ENCODE results near the gene MSX2. TPM values are rescaled to one million over a fixed set of nuclear protein-coding genes. Genes with fewer than 3 reads are reported as not detected.
A peak's percentile ranks its signal among the peaks of the same experiment; 100 is the strongest.

MSX2 gene
- total and polyA plus RNA-seq, 2 of the 8 experiments (the other 6 are each of a cell fraction or from before 2014, with no cell fraction given), result 0.24 to 0.47 TPM

DNA sequence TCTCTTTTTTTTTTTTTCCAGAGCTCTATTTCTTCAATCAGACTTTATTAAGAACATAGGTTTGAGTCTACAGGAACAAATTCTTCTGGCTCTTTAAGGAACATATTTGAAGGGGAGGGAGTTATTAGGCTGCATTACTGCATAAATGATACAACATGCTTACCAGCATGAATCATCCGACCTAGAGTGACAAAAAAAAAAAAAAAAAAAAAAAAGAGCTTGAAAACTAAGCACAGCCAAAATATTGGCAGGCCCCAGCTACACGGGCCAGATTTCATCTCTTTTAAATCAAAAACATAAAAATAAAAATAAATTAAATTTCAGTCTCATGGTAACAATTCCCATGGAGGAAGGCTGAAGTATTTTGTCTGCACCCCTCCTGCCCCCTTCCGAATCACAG, 26.3 kb downstream of the MSX2 start:
- Histone ChIP-seq H3K56ac (replicated peaks; ENCODE audit: insufficient read length, low read depth, low read length) (no peak overlapping the region), H3K23ac (ENCODE audit: insufficient read length) (no peak overlapping the region), H3K36me3 (ENCODE audit: control insufficient read depth in 2 of 4, insufficient read depth in 4 of 4, low read length in 3 of 4) (no peaks in the 10 kb centered on the region), H3K9ac (replicated peaks in 1 of 4; ENCODE audit: extremely low read depth in 1 of 4, low read depth in 3 of 4, low read length in 3 of 4) (no peak overlapping the region), H3K23me2 (ENCODE audit: low read depth, low read length) (peaks cover 3% of the 10 kb centered on the region; the same call in 1 of the 2 replicates), H3K9me3 (ENCODE audit: insufficient read depth in 2 of 2, low read depth in 1 of 2, low read length in 1 of 2) (no peaks in the 10 kb centered on the region), H3K18ac (ENCODE audit: extremely low read depth, low read length) (no peak overlapping the region), H3K27me3 (replicated peaks in 1 of 4; ENCODE audit: control insufficient read depth in 3 of 4, extremely low read depth in 1 of 4, insufficient read depth in 3 of 4, low read length in 3 of 4) (peaks cover 15 to 54% (median 42%) of the 10 kb centered on the region in 4 experiments), H4K91ac (replicated peaks; ENCODE audit: insufficient read length, low read length) (no peak overlapping the region), H3K14ac (ENCODE audit: insufficient read length) (no peak overlapping the region), H2AFZ (ENCODE audit: low read length) (no peak overlapping the region), H4K5ac (ENCODE audit: insufficient read length, low read depth, low read length) (no peak overlapping the region), H3K4me1 (replicated peaks in 1 of 4; ENCODE audit: control insufficient read depth in 3 of 4, insufficient read depth in 4 of 4, low read length in 3 of 4) (no peaks in the 10 kb centered on the region), H3K4ac (replicated peaks; ENCODE audit: insufficient read length, low read depth, low read length) (no peak overlapping the region), H4K20me1 (replicated peaks in 1 of 2; ENCODE audit: control insufficient read depth in 1 of 2, insufficient read depth in 2 of 2, low read length in 2 of 2) (peaks cover 0 to 3% of the 10 kb centered on the region in 2 experiments), H4K8ac (ENCODE audit: extremely low read depth, insufficient read depth, low read length) (no peak overlapping the region), H3K27ac (ENCODE audit: low read depth, low read length) (no peak overlapping the region), H3K79me1 (ENCODE audit: low read depth, low read length) (no peaks in the 10 kb centered on the region), H3K79me2 (ENCODE audit: control insufficient read depth in 1 of 2, insufficient read depth in 2 of 2, low read length in 2 of 2) (no peaks in the 10 kb centered on the region), H2BK15ac (ENCODE audit: low read length) (no peak overlapping the region), H2BK5ac (ENCODE audit: low read depth, low read length) (no peak overlapping the region), H3K4me2 (ENCODE audit: insufficient read depth in 1 of 2, low read depth in 2 of 2, low read length in 2 of 2) (peak overlapping the region; percentile 68 to 74), H2AK5ac (ENCODE audit: low read depth, low read length) (no peak overlapping the region), H2BK12ac (ENCODE audit: low read depth, low read length) (no peak overlapping the region), H2BK120ac (replicated peaks; ENCODE audit: low read depth, low read length) (no peak overlapping the region), H2BK20ac (ENCODE audit: low read length) (no peak overlapping the region), H3K4me3 (ENCODE audit: extremely low read depth in 1 of 4, insufficient read depth in 2 of 4, low read depth in 3 of 4, low read length in 4 of 4) (peak overlapping the region; percentile 42 to 77 (median 68))
- TF ChIP-seq CBX5 (IDR thresholded peaks at IDR 0.05; ENCODE audit: low read depth, low read length) (no peak), HDAC6 (IDR thresholded peaks at IDR 0.05; ENCODE audit: low read depth, low read length) (no peak), TCF12 (IDR thresholded peaks at IDR 0.05; ENCODE audit: low read depth, low read length) (no peak), CHD1 (IDR thresholded peaks at IDR 0.05; ENCODE audit: low read depth, low read length) (no peak), GABPA (IDR thresholded peaks at IDR 0.05; ENCODE audit: borderline replicate concordance, insufficient read depth, low read length) (no peak)
- CTCF ChIA-PET (ENCODE audit: partially characterized antibody), result interaction anchor here (0.6 to 3.3 kb wide), 3 partner anchors 16 to 556 kb away, joined by 4 to 18 read pairs (median 5); no protein-coding TSS in a partner anchor
- POLR2A ChIA-PET (ENCODE audit: partially characterized antibody), result interaction anchor here (0.6 kb wide), 1 partner anchor 14 kb away, joined by 3 read pairs; no protein-coding TSS in a partner anchor
- 30% methylated on average over 3 of the region's 3 CpGs; no CpG with 5 or more reads in 1 of the 2 experiments for WGBS, 2 experiments (ENCODE audit: extremely low coverage in 1 of 2, insufficient coverage in 1 of 2, insufficient read length in 1 of 2, insufficient replicate concordance in 2 of 2, low coverage in 1 of 2, low lambda C conversion rate in 2 of 2, missing lambda C conversion rate in 1 of 2)
- FAIRE-seq (no peak), DNase-seq (ENCODE audit: low read depth in 1 of 2, low spot score in 2 of 2) (no peak)
